ENCODE data around the gene CD3G. TPM values are rescaled to one million over a fixed set of nuclear protein-coding genes. Genes with fewer than 3 reads are reported as not detected.

The CD3G gene
- total and polyA plus RNA-seq, 2 of the 8 experiments (the other 6 are each of a cell fraction or from before 2014, with no cell fraction given), result not detected

GRCh38 chr11:118325283-118325682 lies 18.9 kb upstream of the CD3G start:
- Histone ChIP-seq H2BK120ac (replicated peaks; ENCODE audit: low read depth, low read length) (no peak overlapping the region), H4K8ac (ENCODE audit: extremely low read depth, insufficient read depth, low read length) (no peak overlapping the region), H3K23me2 (ENCODE audit: low read depth, low read length) (no peaks in the 10 kb centered on the region), H3K4me1 (replicated peaks in 1 of 4; ENCODE audit: control insufficient read depth in 3 of 4, insufficient read depth in 4 of 4, low read length in 3 of 4) (no peaks in the 10 kb centered on the region), H3K79me1 (ENCODE audit: low read depth, low read length) (no peaks in the 10 kb centered on the region), H2BK20ac (ENCODE audit: low read length) (no peak overlapping the region), H3K27ac (ENCODE audit: low read depth, low read length) (no peak overlapping the region), H3K18ac (ENCODE audit: extremely low read depth, low read length) (no peak overlapping the region), H2AFZ (ENCODE audit: low read length) (no peak overlapping the region), H4K5ac (ENCODE audit: insufficient read length, low read depth, low read length) (no peak overlapping the region), H2BK15ac (ENCODE audit: low read length) (no peak overlapping the region), H3K27me3 (replicated peaks in 1 of 4; ENCODE audit: control insufficient read depth in 3 of 4, extremely low read depth in 1 of 4, insufficient read depth in 3 of 4, low read length in 3 of 4) (no peaks in the 10 kb centered on the region), H3K14ac (ENCODE audit: insufficient read length) (no peak overlapping the region), H3K4me3 (ENCODE audit: extremely low read depth in 1 of 4, insufficient read depth in 2 of 4, low read depth in 3 of 4, low read length in 4 of 4) (no peak overlapping the region), H3K36me3 (ENCODE audit: control insufficient read depth in 2 of 4, insufficient read depth in 4 of 4, low read length in 3 of 4) (no peaks in the 10 kb centered on the region), H2AK5ac (ENCODE audit: low read depth, low read length) (no peak overlapping the region), H2BK5ac (ENCODE audit: low read depth, low read length) (no peak overlapping the region), H3K9ac (replicated peaks in 1 of 4; ENCODE audit: extremely low read depth in 1 of 4, low read depth in 3 of 4, low read length in 3 of 4) (no peak overlapping the region), H2BK12ac (ENCODE audit: low read depth, low read length) (no peak overlapping the region), H3K4ac (replicated peaks; ENCODE audit: insufficient read length, low read depth, low read length) (no peak overlapping the region), H3K79me2 (ENCODE audit: control insufficient read depth in 1 of 2, insufficient read depth in 2 of 2, low read length in 2 of 2) (no peaks in the 10 kb centered on the region), H3K23ac (ENCODE audit: insufficient read length) (no peak overlapping the region), H4K20me1 (replicated peaks in 1 of 2; ENCODE audit: control insufficient read depth in 1 of 2, insufficient read depth in 2 of 2, low read length in 2 of 2) (no peaks in the 10 kb centered on the region), H3K9me3 (ENCODE audit: insufficient read depth in 2 of 2, low read depth in 1 of 2, low read length in 1 of 2) (no peaks in the 10 kb centered on the region), H4K91ac (replicated peaks; ENCODE audit: insufficient read length, low read length) (no peak overlapping the region), H3K4me2 (ENCODE audit: insufficient read depth in 1 of 2, low read depth in 2 of 2, low read length in 2 of 2) (no peak overlapping the region), H3K56ac (replicated peaks; ENCODE audit: insufficient read length, low read depth, low read length) (no peak overlapping the region)
- FAIRE-seq (no peak), DNase-seq (ENCODE audit: low read depth in 1 of 2, low spot score in 2 of 2) (no peak)
- POLR2A ChIA-PET (ENCODE audit: partially characterized antibody), result no interaction called here
- CTCF ChIA-PET (ENCODE audit: partially characterized antibody), result no interaction called here
- TF ChIP-seq CTCF (IDR thresholded peaks at IDR 0.05; ENCODE audit: control extremely low read depth in 1 of 3, insufficient read depth in 1 of 3, low read depth in 1 of 3, low read length in 3 of 3) (no peak), EP300 (IDR thresholded peaks at IDR 0.05; ENCODE audit: borderline replicate concordance in 1 of 2, low read depth in 2 of 2, low read length in 2 of 2) (no peak), EZH2 (IDR thresholded peaks at IDR 0.05; ENCODE audit: low read depth, low read length, severe bottlenecking) (no peak), ZNF274 (IDR thresholded peaks at IDR 0.05; ENCODE audit: borderline replicate concordance, extremely low read depth, low read length) (no peak), GTF2F1 (IDR thresholded peaks at IDR 0.05; ENCODE audit: borderline replicate concordance, low read depth, low read length) (no peak), TAF1 (IDR thresholded peaks at IDR 0.05; ENCODE audit: low read depth, low read length) (no peak), CBX5 (IDR thresholded peaks at IDR 0.05; ENCODE audit: low read depth, low read length) (no peak), SAP30 (IDR thresholded peaks at IDR 0.05; ENCODE audit: insufficient read depth, insufficient replicate concordance, low read length) (no peak), POU5F1 (IDR thresholded peaks at IDR 0.05; ENCODE audit: low read depth, low read length) (no peak), USF2 (IDR thresholded peaks at IDR 0.05; ENCODE audit: low read length) (no peak)
